ENCODE data around the gene CACNA1F.

The CACNA1F gene

GRCh38 chrX:49246541-49246940, 13.4 kb upstream of the CACNA1F start:
- no peak for TF ChIP-seq CTCF (IDR thresholded peaks at IDR 0.05; ENCODE audit: borderline replicate concordance, control extremely low read depth, extremely low read depth, insufficient read depth, missing control alignments)
- in situ Hi-C loops (cut with MboI; ENCODE audit: low sequenced_read_pairs, unreplicated experiment) = no loop called here
- no peak for DNase-seq (ENCODE audit: low spot score)

GRCh38 chrX:49244207-49244606, 11.1 kb upstream of the CACNA1F start:
- in situ Hi-C loops (cut with MboI; ENCODE audit: low sequenced_read_pairs, unreplicated experiment) = no loop called here
- TF ChIP-seq CTCF (IDR thresholded peaks at IDR 0.05; ENCODE audit: borderline replicate concordance, control extremely low read depth, extremely low read depth, insufficient read depth, missing control alignments) = no peak
- DNase-seq (ENCODE audit: low spot score) = no peak

GRCh38 chrX:49243166-49243565, 10.0 kb upstream of the CACNA1F start:
- TF ChIP-seq CTCF (IDR thresholded peaks at IDR 0.05; ENCODE audit: borderline replicate concordance, control extremely low read depth, extremely low read depth, insufficient read depth, missing control alignments) = no peak
- no peak for DNase-seq (ENCODE audit: low spot score)
- in situ Hi-C loops (cut with MboI; ENCODE audit: low sequenced_read_pairs, unreplicated experiment) = no loop called here

- no peak for DNase-seq (ENCODE audit: low spot score)
Observed at GRCh38 chrX:49242545-49243066, 9.5 kb upstream of the CACNA1F start.

GRCh38 chrX:49238735-49239134, 5.6 kb upstream of the CACNA1F start:
- in situ Hi-C loops (cut with MboI; ENCODE audit: low sequenced_read_pairs, unreplicated experiment) = no loop called here
- DNase-seq (ENCODE audit: low spot score) = no peak
- no peak for TF ChIP-seq CTCF (IDR thresholded peaks at IDR 0.05; ENCODE audit: borderline replicate concordance, control extremely low read depth, extremely low read depth, insufficient read depth, missing control alignments)

More at GRCh38 chrX:49242545-49243066, 9.5 kb upstream of the CACNA1F start:
- in situ Hi-C loops (cut with MboI; ENCODE audit: low sequenced_read_pairs, unreplicated experiment) = no loop called here
- no peak for TF ChIP-seq CTCF (IDR thresholded peaks at IDR 0.05; ENCODE audit: borderline replicate concordance, control extremely low read depth, extremely low read depth, insufficient read depth, missing control alignments)

GRCh38 chrX:49237060-49237459, 3.9 kb upstream of the CACNA1F start:
- in situ Hi-C loops (cut with MboI; ENCODE audit: low sequenced_read_pairs, unreplicated experiment) = no loop called here
- no peak for TF ChIP-seq CTCF (IDR thresholded peaks at IDR 0.05; ENCODE audit: borderline replicate concordance, control extremely low read depth, extremely low read depth, insufficient read depth, missing control alignments)
- DNase-seq (ENCODE audit: low spot score) = no peak

All from GM13976 (cell line).